GM18870 (cell line): ENCODE measurements around the gene CCDC57.

ENCODE experiments used
- ATAC-seq: cut with Tn5 transposase; IDR thresholded peaks from one replicate; pipeline ENCODE4 v1.9.1; 2021; ENCODE audit warnings: moderate library complexity; ENCODE audit not compliant: unreplicated experiment

Gene CCDC57

GRCh38 chr17:82236142-82236971 lies 23.7 kb upstream of the CCDC57 start:
- ATAC-seq = no peak

- no peak for ATAC-seq
Measured at GRCh38 chr17:82235775-82236141, 23.1 kb upstream of the CCDC57 start.

GRCh38 chr17:82235056-82235774 lies 22.6 kb upstream of the CCDC57 start:
- ATAC-seq = no peak

GRCh38 chr17:82234211-82235055 lies 21.8 kb upstream of the CCDC57 start:
- ATAC-seq = no peak

GRCh38 chr17:82232876-82233785 lies 20.5 kb upstream of the CCDC57 start:
- no peak for ATAC-seq

GRCh38 chr17:82232322-82232820 lies 19.7 kb upstream of the CCDC57 start:
- ATAC-seq = no peak

GRCh38 chr17:82231562-82232321 lies 19.1 kb upstream of the CCDC57 start:
- no peak for ATAC-seq

- ATAC-seq = no peak
Measured at GRCh38 chr17:82231312-82231561, 18.6 kb upstream of the CCDC57 start.

- no peak for ATAC-seq
Measured at GRCh38 chr17:82230609-82231311, 18.1 kb upstream of the CCDC57 start.

- ATAC-seq = no peak
Measured at GRCh38 chr17:82229698-82230608, 17.3 kb upstream of the CCDC57 start.

- ATAC-seq = no peak
Measured at GRCh38 chr17:82228842-82229697, 16.4 kb upstream of the CCDC57 start, which contains the start of gene SLC16A3. SLC16A3 (plus strand) TSS chr17:82229042; CDS start chr17:82236009, 6,967 bp downstream.

- no peak for ATAC-seq
Measured at GRCh38 chr17:82228278-82228841, 15.7 kb upstream of the CCDC57 start.

GRCh38 chr17:82227629-82228277 lies 15.1 kb upstream of the CCDC57 start:
- no peak for ATAC-seq

GRCh38 chr17:82226809-82227628 lies 14.4 kb upstream of the CCDC57 start:
- ATAC-seq = no peak

- ATAC-seq = no peak
Measured at GRCh38 chr17:82226146-82226808, 13.6 kb upstream of the CCDC57 start.
